Adrenal gland (tissue), 12 donors: ENCODE data around the gene AIFM3. TPM values are rescaled to one million over a fixed set of nuclear protein-coding genes. Genes with fewer than 3 reads are reported as not detected.

Experiments used
- polyA plus RNA-seq, 3 donors: library from polyadenylated mRNA; stranded (reverse); fragments of 200-250 nt in 2 of 3; fragments of 350-450 nt in 1 of 3; fragmentation: Illumina TruSeq in 1 of 3; extraction: RNeasy Lipid Tissue Mini Kit (QIAGEN cat#74804) in 1 of 3; gene quantifications; one replicate each; pipeline ENCODE4 v1.2.3, GENCODE V29; 2013 to 2014
- total RNA-seq, 9 donors: library from RNA; depleted of rRNA in 4 of 9; stranded (reverse); fragments of >200 nt in 4 of 9; fragments of 120-200 nt in 1 of 9; fragmentation: NEBNext Ultra II Directional in 1 of 9; extraction: Animal tissue kit (Norgen Biotek cat#: 25700) in 1 of 9; gene quantifications; one replicate each; pipeline versions ENCODE4 v1.1.0 to v1.2.4, GENCODE V29; 2013 to 2023
- donor health status: healthy with polysubstance abuse.
- donor health status: Bipolar disorder and iron deficiency.
- donor health status: DM: yes; HTN: yes; CAD: no.
- donor health status: DM: no; HTN: no; CAD: no.
- donor health status: DM: no; HTN: no; CAD: no.
- donor health status: DM: yes; HTN: yes; CAD: no.

The AIFM3 gene
- total and polyA plus RNA-seq, 12 donors = 0.37 to 9.1 (median 2.2) TPM

Other genes starting within 250 kb of the AIFM3 start
- 1 to 10 TPM in 1 of 9 donors, under 1 TPM in 6, not detected in 2; 0.11 to 1.0 (median 0.29) TPM for gene SERPIND1, start 193.1 kb upstream of the AIFM3 start, total RNA-seq
- under 1 TPM; 0.10 to 0.18 (median 0.16) TPM for gene SERPIND1, start 193.1 kb upstream of the AIFM3 start, polyA plus RNA-seq
- 100 to 1,000 TPM in 2 of 9 donors, 10 to 100 TPM in 7; 36.4 to 134 (median 90.6) TPM for gene PI4KA, start 108.4 kb upstream of the AIFM3 start, total RNA-seq
- 10 to 100 TPM; 38.6 to 60.2 (median 39.5) TPM for gene PI4KA, start 108.4 kb upstream of the AIFM3 start, polyA plus RNA-seq
- gene SNAP29, start 108.2 kb upstream of the AIFM3 start, total RNA-seq = 10 to 100 TPM; 15.1 to 35.2 (median 26.1) TPM
- 10 to 100 TPM; 16.6 to 76.5 (median 19.0) TPM for gene SNAP29, start 108.2 kb upstream of the AIFM3 start, polyA plus RNA-seq
- gene CRKL, start 49.8 kb upstream of the AIFM3 start, total RNA-seq = 10 to 100 TPM; 33.3 to 69.1 (median 52.5) TPM
- gene CRKL, start 49.8 kb upstream of the AIFM3 start, polyA plus RNA-seq = 10 to 100 TPM; 15.6 to 33.3 (median 25.3) TPM
- 10 to 100 TPM; 34.7 to 76.3 (median 55.7) TPM for gene LZTR1, start 15.0 kb downstream of the AIFM3 start, total RNA-seq
- gene LZTR1, start 15.0 kb downstream of the AIFM3 start, polyA plus RNA-seq = 100 to 1,000 TPM in 1 of 3 donors, 10 to 100 TPM in 2; 32.6 to 100 (median 62.1) TPM
- 10 to 100 TPM; 32.4 to 63.3 (median 42.3) TPM for gene THAP7, start 34.9 kb downstream of the AIFM3 start, total RNA-seq
- 100 to 1,000 TPM in 2 of 3 donors, 10 to 100 TPM in 1; 15.7 to 189 (median 115) TPM for gene THAP7, start 34.9 kb downstream of the AIFM3 start, polyA plus RNA-seq
- gene P2RX6, start 47.9 kb downstream of the AIFM3 start, total RNA-seq = 10 to 100 TPM in 1 of 9 donors, 1 to 10 TPM in 8; 1.7 to 11.9 (median 4.6) TPM
- 10 to 100 TPM in 1 of 3 donors, 1 to 10 TPM in 2; 2.2 to 10.3 (median 4.2) TPM for gene P2RX6, start 47.9 kb downstream of the AIFM3 start, polyA plus RNA-seq
- 1 to 10 TPM in 8 of 9 donors, under 1 TPM in 1; 0.90 to 7.2 (median 3.8) TPM for gene SLC7A4, start 65.3 kb downstream of the AIFM3 start, total RNA-seq
- gene SLC7A4, start 65.3 kb downstream of the AIFM3 start, polyA plus RNA-seq = 1 to 10 TPM in 1 of 3 donors, under 1 TPM in 2; 0.73 to 3.2 (median 0.94) TPM
- gene LRRC74B, start 78.7 kb downstream of the AIFM3 start, total RNA-seq = under 1 TPM in 2 of 9 donors, not detected in 7; 0.11 to 0.28 TPM
- under 1 TPM in 2 of 3 donors, not detected in 1; 0.07 to 0.32 TPM for gene LRRC74B, start 78.7 kb downstream of the AIFM3 start, polyA plus RNA-seq